ENCODE measurements around the gene ARSG. TPM values are rescaled to one million over a fixed set of nuclear protein-coding genes. Genes with fewer than 3 reads are reported as not detected.

The ARSG gene
- total RNA-seq, 1 experiment from 2014 or later, result 2.1 TPM

Small RNA genes lying within 50 kb of the gene (small RNA-seq; reads per million reads assigned to genes)
- gene MIR635, result not detected

Other genes with a start within 250 kb of the ARSG start
- gene AMZ2, start 43.5 kb upstream of the ARSG start, total RNA-seq (2014; rRNA removed; shearing (Covaris generic)), result 12.4 and 20.0 TPM in 2 replicates
- 1.3 TPM in 1 of 2 replicates, not detected in the other for gene SLC16A6, start 368 bp upstream of the ARSG start, total RNA-seq (2014; rRNA removed; shearing (Covaris generic))
- 4.4 and 7.3 TPM in 2 replicates for gene WIPI1, start 166.0 kb downstream of the ARSG start, total RNA-seq (2014; rRNA removed; shearing (Covaris generic))
- 86.4 and 119 TPM in 2 replicates for gene PRKAR1A, start 220.9 kb downstream of the ARSG start, total RNA-seq (2014; rRNA removed; shearing (Covaris generic))